ENCODE data around the gene MBD3.

GRCh38 chr19:1634938-1635243 is 42.2 kb upstream of the MBD3 start:
- no peak for TF ChIP-seq POLR2A (IDR thresholded peaks at IDR 0.05)
- TF ChIP-seq CTCF (IDR thresholded peaks at IDR 0.05): no peak
